K562 (cell line): ENCODE data around the gene RERE. TPM values are rescaled to one million over a fixed set of nuclear protein-coding genes. Genes with fewer than 3 reads are reported as not detected.

Experiments
- ATAC-seq: fragments of 200-7000 bp; cut with Tn5 transposase; 3 replicates; pipeline ENCODE4 v1.9.1; 2020; ENCODE audit warnings: moderate library complexity
- BruUV-seq: library from RNA; stranded (reverse); fragments of 400-500 nt; replicated peaks from 2 replicates; lab custom pipeline; 2021; lab: Mats Ljungman, UMichigan
- CTCF ChIA-PET: fragments of 300-600 bp; formaldehyde crosslinking; extraction: SDS; loops from one replicate; lab custom pipeline; 2021; ENCODE audit warnings: low intra/inter-chr PET ratio; lab: Yijun Ruan, JAX
- POLR2A ChIA-PET: fragments of 300-600, 350-650 bp; sonication (Branson Sonifier 250); formaldehyde crosslinking; extraction: SDS; loops from one replicate; lab custom pipeline; 2021; ENCODE audit warnings: antibody characterized with exemption, inconsistent platforms; lab: Yijun Ruan, JAX
- DNase-seq, 4 experiments: peaks; one replicate each; pipeline versions ENCODE4 v3.0.0 to v3.0.0-alpha.2; 2011 to 2018; ENCODE audit warnings: low spot score in 3 of 4, mixed read lengths in 3 of 4; ENCODE audit errors: extremely low read depth in 1 of 4
- FAIRE-seq: peaks from 2 replicates; lab custom pipeline; 2011; peaks lifted over from hg19 to GRCh38; lab: Jason Lieb, UNC
- H2AFZ ChIP-seq: 2 replicates; pipeline ENCODE4 v1.6.0; 2011; ENCODE audit warnings: low read depth, low read length, control low read depth, inconsistent platforms
- H3K27ac ChIP-seq: fragments of 200-600 bp; 3 replicates; pipeline ENCODE4 v1.8.0; 2011; ENCODE audit warnings: low read depth, mild to moderate bottlenecking, control low read depth, inconsistent platforms, low read length, moderate library complexity, mixed read lengths; ENCODE audit errors: extremely low read depth
- H3K27me3 ChIP-seq, 2 experiments: fragments of 300-600 bp in 1 of 2; 2 replicates in 1 of 2; 3 replicates in 1 of 2; pipeline versions ENCODE4 v1.6.0 to v1.8.0; 2011; ENCODE audit warnings: inconsistent platforms in 2 of 2, low read length in 2 of 2, mild to moderate bottlenecking in 1 of 2, mixed read lengths in 1 of 2, moderate library complexity in 1 of 2; ENCODE audit not compliant: control insufficient read depth in 2 of 2, insufficient read depth in 2 of 2
- H3K36me3 ChIP-seq: fragments of 300-600 bp; 3 replicates; pipeline ENCODE4 v1.8.0; 2011; ENCODE audit warnings: mild to moderate bottlenecking, low read length, inconsistent platforms; ENCODE audit not compliant: control insufficient read depth, insufficient read depth
- H3K4me1 ChIP-seq, 2 experiments: fragments of 200-600 bp in 1 of 2; replicated peaks in 1 of 2; 2 replicates in 1 of 2; 3 replicates in 1 of 2; pipeline versions ENCODE4 v1.5.1 to v1.8.0; 2011; ENCODE audit warnings: inconsistent platforms in 2 of 2, low read length in 2 of 2, mild to moderate bottlenecking in 1 of 2, mixed read lengths in 1 of 2, moderate library complexity in 1 of 2; ENCODE audit not compliant: control insufficient read depth in 2 of 2, insufficient read depth in 2 of 2
- H3K4me2 ChIP-seq: 2 replicates; pipeline ENCODE4 v1.6.1; 2011; ENCODE audit warnings: low read length, control low read depth, inconsistent platforms, mixed read lengths; ENCODE audit not compliant: insufficient read depth
- H3K4me3 ChIP-seq: fragments of 200-600 bp; sonication (generic), shearing (Covaris generic); 2 replicates; pipeline ENCODE4 v1.5.1; 2016; ENCODE audit warnings: control low read depth, inconsistent platforms
- H3K79me2 ChIP-seq: fragments of 200-600 bp; 3 replicates; pipeline ENCODE4 v1.8.0; 2011; ENCODE audit warnings: low read length, inconsistent platforms; ENCODE audit not compliant: control insufficient read depth, insufficient read depth
- H3K9ac ChIP-seq, 2 experiments: 2 replicates each; pipeline versions ENCODE4 v1.6.0 to v1.6.1; 2011; ENCODE audit warnings: low read depth in 2 of 2, low read length in 2 of 2, control low read depth in 1 of 2, inconsistent platforms in 1 of 2, mild to moderate bottlenecking in 1 of 2, mixed read lengths in 1 of 2; ENCODE audit not compliant: insufficient read depth in 1 of 2
- H3K9me1 ChIP-seq: one replicate; pipeline ENCODE4 v1.6.0; 2011; ENCODE audit warnings: inconsistent platforms, mild to moderate bottlenecking, low read length, moderate library complexity; ENCODE audit not compliant: control insufficient read depth, insufficient read depth
- H3K9me3 ChIP-seq: replicated peaks from 2 replicates; pipeline ENCODE4 v1.5.1; 2011; ENCODE audit warnings: low read depth, low read length, inconsistent platforms; ENCODE audit not compliant: control insufficient read depth, insufficient read depth
- H4K20me1 ChIP-seq: replicated peaks from 2 replicates; pipeline ENCODE4 v1.6.1; 2011; ENCODE audit warnings: low read length, inconsistent platforms, mixed read lengths; ENCODE audit not compliant: control insufficient read depth, insufficient read depth
- FOXM1 ChIP-seq, 2 experiments: fragments of 450-650 bp in 1 of 2; sonication (generic) in 1 of 2; formaldehyde crosslinking in 1 of 2; IDR thresholded peaks; 2 replicates each; pipeline versions ENCODE4 v1.6.1 to v1.9.0; 2017 to 2022; ENCODE audit warnings: low read depth in 2 of 2, mild to moderate bottlenecking in 2 of 2, missing genetic modification reagents in 1 of 2, moderate library complexity in 1 of 2
- ID3 ChIP-seq, 2 experiments: fragments of 250-450 bp in 1 of 2; fragments of 450-650 bp in 1 of 2; sonication (Bioruptor Pico) in 1 of 2; IDR thresholded peaks; 2 replicates each; pipeline versions ENCODE4 v1.6.1 to v1.8.0; 2016 to 2021; ENCODE audit warnings: mild to moderate bottlenecking in 2 of 2, moderate library complexity in 2 of 2, missing compliant biosample characterization in 1 of 2, missing genetic modification characterization in 1 of 2
- NFATC3 ChIP-seq: fragments of 450-650 bp; IDR thresholded peaks from 2 replicates; pipeline ENCODE4 v1.6.1; 2017; ENCODE audit warnings: mild to moderate bottlenecking
- POLR2B ChIP-seq: fragments of 450-650 bp; IDR thresholded peaks from 2 replicates; pipeline ENCODE4 v1.6.1; 2018; ENCODE audit warnings: low read depth; ENCODE audit not compliant: partially characterized antibody
- SIX5 ChIP-seq, 2 experiments: IDR thresholded peaks; 2 replicates each; pipeline ENCODE4 v1.6.1; 2011; ENCODE audit warnings: low read length in 2 of 2, borderline replicate concordance in 1 of 2, low read depth in 1 of 2, mild to moderate bottlenecking in 1 of 2, moderate library complexity in 1 of 2; ENCODE audit not compliant: insufficient read depth in 1 of 2
- TAF15 ChIP-seq: fragments of 200-400 bp; formaldehyde crosslinking; IDR thresholded peaks from 2 replicates; pipeline ENCODE4 v1.6.1; 2017; ENCODE audit warnings: mild to moderate bottlenecking, low read depth, low read length, moderate library complexity
- WHSC1 ChIP-seq: IDR thresholded peaks from one replicate; pipeline ENCODE4 v1.6.1; 2012; ENCODE audit warnings: low read length, control low read depth, inconsistent platforms
- ZFPM2 ChIP-seq: fragments of 250-450 bp; sonication (Bioruptor Pico); IDR thresholded peaks from 2 replicates; pipeline ENCODE4 v1.5.1; 2022; ENCODE audit warnings: mild to moderate bottlenecking
- ZNF785 ChIP-seq: fragments of 250-450 bp; sonication (Bioruptor Pico); IDR thresholded peaks from 2 replicates; pipeline ENCODE4 v1.4.0; 2020; ENCODE audit warnings: mild to moderate bottlenecking
- WGBS: fragments of 100-300 bp; shearing (Covaris generic); methylation state at CpG from one replicate; pipeline ENCODE4 v1.1.6; 2016; ENCODE audit warnings: low coverage, mixed read lengths; ENCODE audit not compliant: insufficient coverage; ENCODE audit errors: missing lambda C conversion rate; 5-methylcytosine and 5-hydroxymethylcytosine counted together
- in situ Hi-C: fragments of 300-500 bp; cut with MboI; formaldehyde crosslinking; loops from 4 replicates; pipeline ENCODE4 v1.15.0; 2018; ENCODE audit warnings: inconsistent platforms, mixed read lengths
- intact Hi-C: fragments of 100-400 bp; cut with micrococcal nuclease; formaldehyde crosslinking; loops from 2 replicates; pipeline ENCODE4 v1.14.2; 2022
- polyA plus RNA-seq, 8 experiments: library from polyadenylated mRNA; depleted of rRNA in 4 of 8; stranded (reverse) in 5 of 8; unstranded in 3 of 8; fragments of >200 nt; fragmentation: Nextera tagmentation in 2 of 8; fragmentation: Illumina TruSeq in 1 of 8; extraction: Ambion mirVana in 2 of 8; extraction: Trizol in 1 of 8; gene quantifications; 2 replicates each; pipeline versions ENCODE4 v1.2.1 to v1.2.3, GENCODE V29; 2011 to 2014; ENCODE audit warnings: inconsistent platforms in 1 of 8, missing spikeins in 1 of 8
- total RNA-seq, 7 experiments: library from RNA; depleted of rRNA in 6 of 7; stranded (reverse); fragments of >200 nt in 6 of 7; fragmentation: Illumina TruSeq in 2 of 7; extraction: Trizol in 2 of 7; gene quantifications; 2 replicates each; pipeline versions ENCODE4 v1.2.1 to v1.2.3, GENCODE V29; 2011 to 2021; ENCODE audit warnings: low replicate concordance in 1 of 7

The RERE gene
- total and polyA plus RNA-seq, 9 of the 15 experiments (the other 6 are each of a cell fraction or from before 2014, with no cell fraction given), result 3.0 to 51.5 (median 13.4) TPM

GRCh38 chr1:8598060-8598724, 219.2 kb downstream of the RERE start:
- peaks cover 3% of the 10 kb centered on the region; the same call in 2 of the 3 replicates for H3K79me2 ChIP-seq
- CTCF ChIA-PET, result no interaction called here
- intact Hi-C loops, result no loop called here

More at GRCh38 chr1:8598060-8598724, 219.2 kb downstream of the RERE start:
- H3K4me2 ChIP-seq, result no peak overlapping the region
- H3K27ac ChIP-seq, result no peak overlapping the region
- H3K36me3 ChIP-seq, result no peaks in the 10 kb centered on the region
- no peaks in the 10 kb centered on the region for H3K9me1 ChIP-seq
- no peak overlapping the region for H3K4me3 ChIP-seq
- FAIRE-seq, result peak; percentile 40
- no peaks in the 10 kb centered on the region for H3K27me3 ChIP-seq
- POLR2A ChIA-PET, result interaction anchor here (1.0 to 2.5 kb wide), 3 partner anchors 10 to 55 kb away, joined by 3 to 12 read pairs (median 3); no protein-coding TSS in a partner anchor
- BruUV-seq, result no TSS peak
- no peak for TF ChIP-seq TAF15
- no peak for TF ChIP-seq ZNF785 (CRISPR knock-in tag)
- TF ChIP-seq FOXM1 (IDR thresholded peaks at IDR 0.05; ENCODE audit: low read depth), result no peak
- no peak for TF ChIP-seq FOXM1 (CRISPR knock-in tag; IDR thresholded peaks at IDR 0.05; ENCODE audit: low read depth)
- TF ChIP-seq NFATC3, result no peak
- no peak for TF ChIP-seq WHSC1
- 0 out of 4 replicates have a peak, but pooled peaks of 1 of the 2 experiments have one; percentile 13 for TF ChIP-seq SIX5 (IDR thresholded peaks at IDR 0.05; ENCODE audit: borderline replicate concordance in 1 of 2, insufficient read depth in 1 of 2, low read depth in 1 of 2, low read length in 2 of 2)
- TF ChIP-seq POLR2B, result no peak
- TF ChIP-seq ZFPM2, result no peak
- no peak for TF ChIP-seq ID3 (CRISPR knock-in tag; IDR thresholded peaks at IDR 0.05)
- no peak for TF ChIP-seq ID3 (tag; IDR thresholded peaks at IDR 0.05)
- TF ChIP-seq, all 486 proteins: peak for 1
- Histone ChIP-seq H3K9ac (no peak overlapping the region), H2AFZ (no peak overlapping the region), H4K20me1 (peaks cover 10% of the 10 kb centered on the region; the same call in 1 of the 2 replicates), H3K4me1 (no peaks in the 10 kb centered on the region), H3K9me3 (peaks cover 6% of the 10 kb centered on the region)
- ATAC-seq (peak; percentile 51), DNase-seq (no peak)
- in situ Hi-C loops, result no loop called here
- WGBS, result 65% methylated on average over 15 of the region's 15 CpGs
